ENCODE results near the gene SRRM4. TPM values are rescaled to one million over a fixed set of nuclear protein-coding genes. Genes with fewer than 3 reads are reported as not detected.

SRRM4 gene
- total RNA-seq, 4 donors from 2014 or later, result 0.10 to 0.27 TPM; not detected in 2

- H3K27ac ChIP-seq, result no peak overlapping the region
- no peaks in the 10 kb centered on the region for H3K9me3 ChIP-seq
- WGBS, 2 donors, result 33 to 76% methylated on average over 2 of the region's 2 CpGs
- TF ChIP-seq POLR2A (IDR thresholded peaks at IDR 0.05) (no peak), CTCF (IDR thresholded peaks at IDR 0.05) (no peak)
- no peak overlapping the region for H3K4me3 ChIP-seq (replicated peaks in 1 of 3)
- no peak for DNase-seq
- H3K36me3 ChIP-seq, result no peaks in the 10 kb centered on the region
- intact Hi-C loops (cut with DNase I), result no loop called here
- H3K27me3 ChIP-seq, result no peaks in the 10 kb centered on the region
- no peaks in the 10 kb centered on the region for H3K4me1 ChIP-seq
These were observed 21.3 kb upstream of the SRRM4 start for GRCh38 chr12:118959985-118960560.

- 75 to 80% methylated on average over 6 of the region's 6 CpGs for WGBS, 2 donors
- DNase-seq, result no peak
These were observed 20.5 kb upstream of the SRRM4 start for GRCh38 chr12:118960865-118961264.

GRCh38 chr12:118964988-118965387 is 16.4 kb upstream of the SRRM4 start:
- Histone ChIP-seq H3K9me3 (no peaks in the 10 kb centered on the region), H3K4me1 (no peaks in the 10 kb centered on the region), H3K27ac (no peak overlapping the region), H3K4me3 (replicated peaks in 1 of 3) (no peak overlapping the region), H3K36me3 (no peaks in the 10 kb centered on the region), H3K27me3 (no peaks in the 10 kb centered on the region)
- TF ChIP-seq POLR2A (IDR thresholded peaks at IDR 0.05) (no peak), CTCF (IDR thresholded peaks at IDR 0.05) (no peak)
- DNase-seq, result no peak
- intact Hi-C loops (cut with DNase I), result no loop called here
- WGBS, 2 donors, result 28 to 33% methylated on average over 5 of the region's 5 CpGs

More at GRCh38 chr12:118960865-118961264, 20.5 kb upstream of the SRRM4 start:
- Histone ChIP-seq H3K36me3 (no peaks in the 10 kb centered on the region), H3K9me3 (no peaks in the 10 kb centered on the region), H3K27me3 (no peaks in the 10 kb centered on the region), H3K27ac (no peak overlapping the region), H3K4me1 (no peaks in the 10 kb centered on the region), H3K4me3 (replicated peaks in 1 of 3) (no peak overlapping the region)
- intact Hi-C loops (cut with DNase I), result no loop called here
- no peak for TF ChIP-seq CTCF (IDR thresholded peaks at IDR 0.05)
- no peak for TF ChIP-seq POLR2A (IDR thresholded peaks at IDR 0.05)

- WGBS, 2 donors, result 60 to 65% methylated on average over 5 of the region's 5 CpGs
- no peak for DNase-seq
- no peak for TF ChIP-seq POLR2A (IDR thresholded peaks at IDR 0.05)
- TF ChIP-seq CTCF (IDR thresholded peaks at IDR 0.05), result no peak
- H3K27me3 ChIP-seq, result no peaks in the 10 kb centered on the region
- H3K4me3 ChIP-seq (replicated peaks in 1 of 3), result no peak overlapping the region
- H3K4me1 ChIP-seq, result no peaks in the 10 kb centered on the region
- H3K27ac ChIP-seq, result no peak overlapping the region
- intact Hi-C loops (cut with DNase I), result no loop called here
- no peaks in the 10 kb centered on the region for H3K36me3 ChIP-seq
- H3K9me3 ChIP-seq, result no peaks in the 10 kb centered on the region
These were observed 10.5 kb upstream of the SRRM4 start for GRCh38 chr12:118970856-118971255.

- H3K4me1 ChIP-seq, result no peaks in the 10 kb centered on the region
- no peak overlapping the region for H3K4me3 ChIP-seq (replicated peaks in 1 of 3)
- DNase-seq, result no peak
- no peaks in the 10 kb centered on the region for H3K9me3 ChIP-seq
- H3K27ac ChIP-seq, result no peak overlapping the region
- H3K36me3 ChIP-seq, result no peaks in the 10 kb centered on the region
- intact Hi-C loops (cut with DNase I), result no loop called here
- H3K27me3 ChIP-seq, result no peaks in the 10 kb centered on the region
- TF ChIP-seq CTCF (IDR thresholded peaks at IDR 0.05) (no peak), POLR2A (IDR thresholded peaks at IDR 0.05) (no peak)
- 88 to 89% methylated on average over 2 of the region's 2 CpGs for WGBS, 2 donors
These were observed 8.4 kb upstream of the SRRM4 start for GRCh38 chr12:118972982-118973381.

Data from thyroid gland (tissue), 4 donors.